ENCODE data around the gene LRFN4.

LRFN4 gene

DNA sequence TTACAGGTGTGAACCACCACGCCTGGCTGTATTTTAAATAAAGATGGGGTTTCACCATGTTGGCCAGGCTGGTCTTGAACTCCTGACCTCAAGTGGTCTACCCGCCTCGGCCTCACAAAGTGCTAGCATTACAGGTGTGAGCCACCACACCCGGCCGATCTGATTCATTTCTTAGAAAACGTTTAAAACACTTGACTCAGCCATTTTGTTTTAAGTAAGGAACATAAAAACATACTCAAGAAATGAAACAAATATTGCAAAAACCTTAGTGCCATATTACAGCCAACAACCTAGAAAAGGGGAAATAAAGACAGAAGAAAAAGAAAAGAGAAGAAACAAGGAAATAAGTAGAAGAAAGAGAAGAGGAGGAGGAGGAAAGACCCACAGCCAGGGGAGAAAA is 17.4 kb downstream of the LRFN4 start:
- no peak for FAIRE-seq

DNA sequence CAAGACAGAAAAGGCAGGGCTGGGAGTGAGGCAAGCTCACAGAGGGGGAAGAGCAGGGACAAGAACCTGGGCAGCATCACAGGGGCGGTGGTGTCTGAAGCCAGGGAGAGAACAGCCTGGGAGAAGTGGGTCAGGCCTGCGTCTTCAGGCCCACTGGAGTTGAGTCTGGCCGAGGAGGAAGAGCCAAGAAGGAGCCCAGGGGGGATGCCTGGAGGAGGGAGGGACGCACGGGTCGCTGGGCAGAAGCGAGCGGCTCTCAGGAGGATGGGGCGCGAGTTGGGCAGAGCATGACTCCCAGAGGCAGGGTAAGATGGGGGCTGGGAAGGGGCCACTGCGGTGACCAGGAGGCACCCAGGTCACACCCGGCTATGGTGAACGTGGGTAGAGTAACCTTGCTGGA is 18.5 kb downstream of the LRFN4 start:
- no peak for FAIRE-seq

DNA sequence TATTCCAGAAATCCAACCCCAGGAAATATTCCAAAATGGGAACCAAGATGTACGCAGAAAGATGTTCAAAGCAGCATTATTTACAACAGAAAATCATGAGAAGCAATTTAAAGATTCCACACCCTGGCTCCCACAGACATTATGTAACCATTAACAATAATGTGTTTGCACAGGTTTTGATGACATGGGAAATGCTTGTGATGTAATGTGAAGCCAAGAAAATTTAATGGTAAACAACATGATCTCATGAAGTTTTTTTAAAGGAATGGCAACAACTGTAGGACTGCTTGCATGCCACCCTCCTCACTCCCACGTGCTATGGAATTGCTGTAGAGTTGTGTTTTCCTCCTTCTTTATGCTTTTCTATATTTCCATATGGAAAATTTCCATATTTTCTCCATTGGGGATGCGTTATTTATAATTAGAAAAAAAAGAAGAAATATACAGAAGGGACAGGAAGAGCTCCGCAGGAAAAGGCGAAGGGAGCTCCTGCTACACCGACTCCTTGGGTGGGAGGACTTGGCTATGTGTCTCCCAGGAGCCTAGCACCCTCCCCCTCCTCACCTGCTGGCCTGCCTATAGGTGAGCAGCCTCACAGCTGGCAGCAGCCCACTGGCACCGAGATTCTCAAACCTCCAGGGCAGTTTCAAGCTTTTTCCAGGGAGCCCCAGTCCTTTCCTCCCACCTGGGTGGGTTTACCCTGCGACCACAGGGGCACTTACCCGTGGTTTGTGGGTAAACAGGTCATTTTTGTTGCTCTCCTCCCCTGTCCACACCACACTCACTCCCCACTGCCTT is 20.9 kb downstream of the LRFN4 start:
- FAIRE-seq, result no peak

DNA sequence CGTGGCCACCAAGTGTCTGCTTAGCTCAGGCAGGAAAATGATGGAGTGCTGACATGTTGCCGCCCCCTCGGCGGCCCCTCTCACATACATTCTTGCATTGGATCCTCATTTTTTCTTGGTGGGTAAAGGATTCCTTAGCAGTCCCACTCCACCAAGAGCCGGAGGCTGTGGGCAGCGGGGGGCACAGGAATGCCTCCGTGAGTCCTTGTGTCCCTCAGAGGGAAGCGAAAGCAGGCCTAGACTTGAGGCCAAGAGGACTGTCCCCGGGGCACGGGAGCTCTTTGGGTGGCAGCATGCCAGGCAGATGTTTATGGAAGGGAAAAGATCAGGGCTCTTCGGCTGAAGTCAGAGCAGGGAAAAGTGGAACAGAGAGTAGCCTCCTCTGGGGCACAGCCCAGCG is 21.6 kb downstream of the LRFN4 start:
- FAIRE-seq, result no peak

DNA sequence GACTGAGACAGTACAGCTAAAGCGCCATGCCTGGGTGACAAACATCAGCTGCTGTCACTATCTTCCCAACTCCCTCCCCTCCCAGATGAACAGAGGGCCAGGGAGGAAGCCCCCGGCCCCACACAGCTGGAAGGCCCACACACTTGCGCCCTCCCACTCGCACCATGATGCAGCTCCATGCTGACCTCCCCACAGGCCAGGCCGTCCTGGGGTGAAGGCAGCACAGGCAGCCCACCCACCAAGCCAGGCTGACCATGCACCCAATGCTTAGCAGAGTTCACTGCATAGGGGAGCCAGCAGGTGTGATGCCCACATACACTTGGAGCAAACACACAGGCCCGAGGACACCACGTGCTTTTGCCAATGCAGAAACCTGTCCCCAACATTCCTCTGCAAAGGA is 22.1 kb downstream of the LRFN4 start:
- FAIRE-seq, result no peak

DNA sequence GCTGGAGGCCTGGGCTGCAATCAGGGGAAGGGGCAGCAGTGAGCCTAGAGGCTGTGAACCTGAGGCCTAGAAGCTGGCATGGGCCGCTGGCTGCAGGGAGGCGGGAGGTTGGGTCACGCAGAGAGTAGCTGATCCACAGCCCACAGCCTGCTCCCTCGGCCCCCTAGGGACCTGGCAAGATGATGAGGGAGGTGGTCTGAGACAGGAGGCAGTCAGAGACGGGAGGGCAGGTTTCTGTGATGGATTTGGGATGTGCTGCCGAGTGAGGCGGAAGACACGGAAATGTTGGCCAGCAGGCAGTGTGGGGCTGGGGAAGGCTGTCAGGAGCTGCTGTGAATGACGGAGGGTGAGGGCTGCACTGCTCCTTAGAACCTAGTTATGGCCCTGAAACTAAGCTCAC is 22.7 kb downstream of the LRFN4 start:
- no peak for FAIRE-seq

DNA sequence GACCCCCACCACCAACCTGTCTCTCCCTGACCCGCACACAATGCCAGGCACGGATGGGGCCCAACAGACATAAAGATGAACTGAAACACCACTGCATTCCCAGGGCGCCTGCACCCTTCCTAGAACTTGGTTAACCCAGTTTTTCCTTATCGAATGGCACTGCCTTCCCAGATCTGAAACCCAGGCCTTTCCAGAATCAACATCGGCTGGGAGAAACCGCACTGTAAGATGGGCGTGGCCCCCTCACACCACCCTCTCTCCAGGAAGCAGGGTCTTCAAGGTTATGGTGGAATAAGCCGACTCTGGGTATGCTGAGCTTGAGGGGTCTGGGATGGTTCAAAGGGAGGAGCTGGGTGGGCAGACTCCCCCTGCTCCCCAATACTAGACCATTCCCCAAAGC is 23.1 kb downstream of the LRFN4 start:
- no peak for FAIRE-seq

DNA sequence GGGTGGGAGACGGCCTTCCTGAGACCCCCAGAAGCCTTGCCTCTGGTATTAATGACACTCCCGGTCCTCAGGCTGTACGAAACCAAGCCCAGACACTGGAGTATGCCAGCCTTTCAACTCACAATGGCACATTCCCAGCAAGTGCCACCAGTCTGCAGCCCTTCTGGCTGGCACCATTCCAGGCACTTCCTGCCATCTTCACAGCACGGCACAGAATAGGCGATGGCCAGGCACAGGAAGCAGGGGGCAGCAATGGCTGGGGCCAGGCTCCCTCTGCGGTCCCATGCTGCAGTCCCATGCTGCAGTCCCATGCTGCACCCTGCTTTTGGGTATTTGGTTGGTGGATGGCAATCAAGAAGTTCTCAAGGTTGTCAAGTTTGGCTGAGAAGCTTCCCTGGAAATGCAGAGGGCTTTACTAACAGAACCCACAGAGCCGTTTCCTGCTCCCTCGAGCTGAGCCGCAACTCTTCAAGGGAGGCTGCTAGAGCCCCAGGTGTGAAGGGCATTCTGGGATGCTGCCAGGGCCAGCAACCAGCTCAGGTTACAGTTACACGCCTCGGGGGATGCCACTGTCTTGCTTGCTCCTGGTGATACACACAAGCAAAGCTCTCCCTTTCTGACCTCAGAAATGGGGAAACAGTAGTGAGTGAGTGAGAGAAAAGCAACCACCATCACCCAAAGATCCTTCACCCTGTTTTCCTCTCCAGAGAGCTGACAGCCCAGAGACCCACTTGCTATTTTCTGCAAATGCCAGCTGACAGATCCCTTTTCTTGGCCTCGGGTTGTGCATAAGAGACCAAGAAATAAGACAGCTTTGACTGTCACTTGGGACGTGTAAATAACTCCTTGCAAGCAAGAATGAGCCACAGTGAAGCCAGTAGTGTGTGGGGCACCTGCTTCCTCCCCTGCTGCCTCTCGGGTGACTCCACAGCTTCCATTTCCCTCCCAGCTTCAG is 23.9 kb downstream of the LRFN4 start:
- FAIRE-seq, result no peak

DNA sequence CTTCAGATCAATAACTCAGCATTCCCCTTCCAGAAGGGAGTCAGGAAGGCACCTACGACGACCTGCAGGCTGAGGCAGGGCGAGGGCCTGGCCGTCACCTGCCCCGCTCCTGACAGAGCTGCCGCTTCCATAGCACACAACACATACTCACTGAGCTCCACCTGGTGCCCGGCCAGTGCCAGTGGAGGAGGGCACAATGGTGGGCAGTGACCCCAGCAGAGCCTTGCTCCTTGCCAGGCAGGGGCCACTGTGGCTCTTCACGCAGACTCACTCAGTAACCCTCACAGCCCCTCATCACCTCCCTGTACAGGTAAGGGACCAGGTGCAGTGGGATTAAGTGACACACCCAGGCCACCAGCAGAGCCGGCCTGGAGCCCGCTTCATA is 24.6 kb downstream of the LRFN4 start:
- no peak for FAIRE-seq

DNA sequence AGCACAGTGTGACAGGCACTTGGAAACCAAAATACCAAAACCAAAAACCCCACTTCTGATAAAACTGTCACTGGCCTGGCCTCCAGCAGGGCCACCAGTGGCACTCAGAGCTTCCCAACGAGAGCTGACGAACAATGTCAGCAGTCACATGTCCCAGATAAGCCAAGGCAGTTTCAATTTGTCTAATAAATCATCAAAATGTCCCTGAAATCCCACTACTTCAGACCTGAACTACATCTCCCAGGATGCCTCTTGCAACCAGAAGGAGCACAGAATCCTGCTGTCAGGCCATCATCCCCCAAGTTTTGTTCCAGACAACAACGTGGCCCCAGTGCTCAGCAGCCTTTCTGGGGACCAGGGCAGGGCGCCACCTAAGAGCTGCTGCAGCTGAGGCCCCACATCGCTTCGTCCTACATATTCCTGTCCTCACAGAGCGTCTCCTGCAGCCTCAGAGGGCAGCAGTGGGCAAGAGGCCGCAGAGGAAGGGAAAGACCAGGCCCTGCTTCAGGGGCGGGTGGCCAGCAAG is 25.1 kb downstream of the LRFN4 start:
- FAIRE-seq, result no peak

DNA sequence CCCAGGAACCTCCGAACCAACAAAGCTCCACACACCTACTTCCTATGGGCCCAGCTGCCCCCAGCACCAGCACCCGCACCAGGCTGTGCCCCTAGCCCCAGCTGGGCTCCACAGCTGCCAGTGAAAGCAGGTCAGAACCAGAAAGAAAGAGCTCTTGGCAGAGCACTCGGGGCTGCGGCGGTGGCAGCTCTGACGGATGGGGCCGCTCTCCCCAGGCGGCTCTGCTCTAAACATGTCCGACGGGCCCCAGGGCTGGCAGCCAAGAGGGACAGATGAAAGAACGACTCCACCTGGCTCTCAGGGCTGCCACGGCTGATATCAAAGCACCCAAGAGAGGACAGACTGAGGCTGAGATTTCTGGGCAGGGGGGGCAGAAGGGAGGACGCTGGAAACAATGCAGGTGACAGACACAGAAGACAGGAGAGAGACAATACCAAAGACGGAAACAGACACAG is 25.7 kb downstream of the LRFN4 start:
- no peak for FAIRE-seq

DNA sequence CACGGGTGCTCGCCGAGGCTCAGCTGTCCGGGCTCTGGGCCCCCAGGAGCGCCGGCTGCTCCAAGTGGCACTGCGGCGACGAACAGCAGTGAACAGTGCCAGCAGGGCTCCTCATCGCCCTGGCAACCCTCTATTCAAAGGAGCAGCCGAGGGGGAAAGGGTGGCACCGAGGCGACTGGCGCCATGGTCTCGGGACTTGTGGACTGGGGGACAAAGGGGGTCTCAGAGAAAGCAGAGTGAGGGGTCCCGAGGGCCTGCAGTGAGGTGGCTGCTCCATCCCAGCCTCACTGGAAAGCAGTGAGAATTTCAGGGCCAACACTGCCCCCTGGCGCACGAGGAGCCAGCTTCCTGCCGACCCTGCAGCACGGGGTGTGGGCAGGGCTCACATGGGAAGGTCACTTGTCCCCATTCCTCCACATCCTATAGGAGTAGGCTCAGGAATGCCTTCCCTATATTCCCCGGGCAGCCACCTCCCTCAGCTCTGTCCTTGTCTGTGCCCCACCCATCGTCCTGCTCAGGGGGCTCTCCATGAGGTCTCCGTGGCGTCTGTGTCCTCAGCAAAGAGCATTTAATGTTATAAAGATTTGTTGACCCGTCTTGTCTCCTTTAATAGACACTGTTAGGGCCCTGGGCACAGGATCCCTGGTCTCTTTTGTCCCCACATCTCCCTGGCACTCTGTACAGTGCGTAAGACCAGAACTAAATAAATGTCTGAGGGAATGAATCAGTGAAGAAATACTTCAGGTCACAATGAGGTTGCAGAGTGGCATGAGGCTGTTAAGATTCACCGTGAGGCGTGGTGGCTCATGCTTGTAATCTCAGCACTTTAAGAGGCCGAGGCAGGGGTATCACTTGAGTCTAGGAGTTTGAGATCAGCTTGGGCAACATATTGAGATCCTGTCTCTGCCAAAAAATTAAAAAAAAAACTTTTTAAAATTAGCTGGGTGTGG is 26.4 kb downstream of the LRFN4 start:
- FAIRE-seq, result no peak

DNA sequence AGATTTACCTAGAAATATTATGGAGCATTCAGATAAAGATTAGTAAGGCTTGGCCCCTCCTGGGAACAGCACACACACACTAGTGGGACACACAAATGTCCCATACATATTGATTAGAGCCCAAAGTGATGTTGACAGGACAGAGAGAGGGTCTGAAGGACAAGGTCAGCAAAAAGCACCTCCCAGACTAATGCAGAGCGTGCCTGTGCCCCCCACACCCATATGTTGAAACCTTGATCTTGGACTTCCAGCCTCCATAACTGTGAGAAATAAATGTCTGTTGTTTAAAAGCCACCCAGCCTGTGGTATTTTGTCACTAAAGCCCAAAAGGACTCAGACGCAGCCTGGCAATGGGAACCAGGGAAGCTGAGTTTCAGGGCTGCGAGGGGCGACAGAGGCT is 27.6 kb downstream of the LRFN4 start:
- FAIRE-seq, result no peak

DNA sequence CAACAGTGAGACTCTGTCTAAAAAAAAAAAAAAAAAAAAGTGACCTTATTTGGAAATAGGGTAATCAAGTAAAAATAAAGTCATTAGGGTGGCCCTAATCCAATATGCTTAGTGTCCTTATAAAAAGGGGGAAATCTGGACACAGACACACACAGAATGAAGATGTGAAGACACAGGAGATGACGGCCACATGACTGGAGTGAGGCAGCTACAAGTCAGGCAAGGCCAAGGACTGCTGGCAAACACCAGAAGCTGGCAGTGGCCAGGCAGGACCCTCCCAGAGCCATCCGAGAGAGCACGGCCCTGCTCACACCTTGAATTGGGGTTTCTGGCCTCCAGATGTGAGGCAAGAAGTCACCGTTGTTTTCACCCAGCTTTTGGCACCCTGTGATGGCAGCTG is 28.6 kb downstream of the LRFN4 start:
- no peak for FAIRE-seq

DNA sequence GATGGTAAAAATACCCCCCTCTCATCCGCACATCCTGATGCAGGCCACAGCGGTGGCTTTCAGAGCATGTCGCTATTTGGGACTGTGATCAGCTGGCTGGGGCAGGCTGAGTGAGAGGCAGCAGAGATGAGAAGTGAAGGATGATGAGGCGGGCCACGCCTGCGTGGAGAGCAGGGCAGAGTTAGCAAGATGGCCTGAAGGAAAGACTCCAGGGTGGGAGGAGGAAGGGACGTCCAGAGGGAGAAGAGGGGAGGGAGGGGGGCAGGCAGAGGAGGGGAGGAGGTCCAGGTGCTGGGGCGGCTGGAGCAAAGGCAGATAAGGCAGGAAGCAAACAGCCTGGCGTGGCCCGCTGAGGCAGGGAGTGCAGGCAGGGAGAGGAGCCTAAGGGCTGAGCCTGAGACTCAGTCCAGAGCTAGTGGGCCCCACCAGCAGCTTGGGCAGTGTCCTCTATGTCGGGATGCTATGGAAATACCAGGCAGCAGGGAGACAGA is 29.1 kb downstream of the LRFN4 start:
- no peak for FAIRE-seq

DNA sequence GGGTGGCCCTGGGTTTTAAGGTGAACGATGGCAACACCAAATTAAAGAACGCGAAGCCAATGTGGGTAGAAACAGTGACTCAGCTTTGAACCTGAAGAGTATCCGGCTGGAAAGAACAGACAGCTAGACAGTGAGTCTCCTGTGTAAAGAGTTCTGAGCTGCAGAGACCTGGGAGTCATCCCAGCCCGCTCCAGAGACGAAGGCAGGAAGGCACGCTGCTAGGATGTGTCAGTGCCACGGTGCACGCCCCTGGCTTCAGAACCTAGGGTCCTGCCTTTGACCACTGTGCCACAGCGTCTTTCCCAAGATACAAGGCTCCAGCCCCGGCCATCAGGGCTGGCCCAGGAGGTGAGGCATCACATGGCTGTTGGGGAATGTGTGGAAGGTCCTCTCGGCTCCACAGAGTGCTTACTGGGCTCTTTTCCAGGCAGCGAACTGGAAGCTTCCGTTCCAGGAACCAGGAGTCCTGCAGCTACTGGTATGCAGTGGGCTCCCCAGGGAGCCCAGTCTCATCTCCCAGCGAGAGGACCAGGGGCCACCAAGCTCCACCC is 29.9 kb downstream of the LRFN4 start:
- no peak for FAIRE-seq

DNA sequence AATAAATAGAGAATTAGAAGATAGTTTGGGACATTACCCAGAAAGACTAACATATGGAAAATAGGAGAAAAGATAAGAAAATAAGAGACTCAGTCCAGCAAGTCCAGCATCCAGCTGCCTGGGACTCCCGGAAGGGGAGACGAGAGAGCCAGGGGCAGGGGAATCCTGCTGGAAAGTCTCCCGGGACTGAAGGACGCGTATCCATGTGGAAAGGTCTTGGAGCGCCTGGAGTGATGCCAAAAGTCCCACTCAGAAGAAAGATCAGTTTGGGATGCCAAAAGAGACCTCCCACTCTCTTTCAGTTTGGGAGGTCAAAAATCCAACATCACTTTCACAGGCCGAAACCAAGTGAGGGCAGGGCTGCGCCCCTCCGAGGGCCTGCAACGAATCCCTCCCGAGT is 30.7 kb downstream of the LRFN4 start:
- no peak for FAIRE-seq

DNA sequence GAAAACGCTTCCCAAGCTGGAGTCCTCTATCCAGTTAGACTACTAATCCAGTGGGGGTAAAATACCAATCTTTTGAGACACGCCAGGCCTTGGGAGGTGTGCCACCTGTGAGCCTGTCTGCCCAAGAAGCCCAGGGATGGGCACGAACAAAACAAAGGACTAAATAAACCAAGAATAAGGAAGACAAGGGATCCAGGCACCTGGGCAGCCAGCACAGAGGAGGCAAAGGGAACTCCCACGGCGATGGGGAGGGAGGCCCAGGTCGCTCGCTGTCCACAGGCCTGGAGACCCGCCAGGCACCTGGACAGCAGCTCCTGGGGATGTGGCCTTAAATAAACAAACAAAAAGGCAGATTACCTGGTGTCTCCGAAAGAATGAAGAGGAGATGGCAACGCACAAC is 31.4 kb downstream of the LRFN4 start:
- FAIRE-seq, result no peak

DNA sequence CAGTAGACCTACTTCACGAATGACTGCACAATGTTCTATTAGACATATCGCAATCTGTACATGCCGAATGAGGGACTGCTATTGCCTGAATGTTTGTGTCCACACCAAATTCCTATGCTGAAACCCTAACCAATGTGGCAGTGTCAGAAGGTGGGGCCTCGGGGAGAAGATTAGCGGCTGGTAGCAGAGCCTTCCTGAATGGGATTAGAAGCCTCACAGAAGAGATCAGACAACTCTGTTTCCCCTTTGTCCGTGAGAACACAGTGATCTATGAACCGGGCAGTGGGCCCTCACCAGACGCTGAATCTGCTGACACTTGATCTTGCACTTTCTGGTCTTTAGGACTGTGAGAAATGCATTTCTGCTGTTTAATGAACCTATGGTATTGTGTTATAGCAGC is 33.1 kb downstream of the LRFN4 start:
- no peak for FAIRE-seq

DNA sequence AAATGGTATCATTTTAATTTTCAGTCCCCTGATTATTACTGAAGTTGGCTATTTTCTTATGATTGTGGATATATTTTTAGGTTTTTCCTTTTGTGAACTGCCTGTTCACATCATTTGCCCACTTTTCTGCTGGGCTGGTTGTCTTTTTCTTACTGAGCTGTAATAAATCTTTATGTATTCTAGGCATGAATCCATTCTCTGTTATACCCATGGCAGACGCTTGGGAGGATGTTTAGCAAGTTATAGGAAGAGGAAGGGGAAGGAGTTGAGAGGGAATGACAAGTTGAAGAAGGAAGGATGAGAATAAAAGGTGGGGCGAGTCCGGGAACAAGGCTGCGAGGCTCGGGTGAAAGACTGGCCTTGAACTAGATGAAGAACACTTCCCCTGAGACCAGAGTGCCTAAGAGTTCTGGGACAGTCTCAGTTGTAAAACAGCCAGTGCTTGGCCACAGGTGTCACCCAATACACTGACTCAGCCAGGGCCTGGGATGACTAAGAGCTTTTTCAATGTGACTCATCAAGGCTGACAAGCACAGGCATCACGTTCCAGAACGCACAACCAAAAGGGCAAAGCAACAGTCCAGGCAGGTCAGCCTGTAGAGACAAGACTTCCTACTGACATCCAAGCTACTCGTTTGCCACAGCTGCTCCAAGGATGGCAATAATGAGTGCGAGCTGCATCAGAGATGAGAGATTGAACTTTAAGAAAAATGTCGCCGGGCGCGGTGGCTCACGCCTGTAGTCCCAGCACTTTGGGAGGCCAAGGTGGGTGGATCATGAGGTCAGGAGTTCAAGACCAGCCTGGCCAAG is 35.2 kb downstream of the LRFN4 start:
- FAIRE-seq, result no peak

DNA sequence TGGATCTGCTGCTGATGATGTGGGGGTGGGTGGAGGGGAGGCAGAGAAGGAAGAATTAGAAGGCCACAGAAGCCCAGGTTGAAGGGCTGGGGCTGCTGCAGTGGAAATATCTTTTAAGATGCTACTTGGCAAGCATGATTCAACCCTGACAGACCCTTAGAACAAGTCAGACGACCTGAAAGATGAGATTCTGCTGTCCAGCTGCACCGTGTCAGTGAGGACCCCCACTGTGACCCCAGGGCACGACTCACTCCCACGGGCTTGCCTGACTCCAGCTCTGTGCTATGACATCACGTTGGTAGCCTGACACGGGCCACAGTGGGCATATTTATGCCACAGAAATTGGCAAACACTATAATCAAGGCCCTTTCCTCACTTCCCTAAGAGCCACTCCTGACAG is 36.0 kb downstream of the LRFN4 start:
- no peak for FAIRE-seq
